OCI-LY1 (cell line): ENCODE measurements around the gene CMIP.
A peak's percentile ranks its signal among the peaks of the same experiment; 100 is the strongest.

Experiments used
- H2AFZ ChIP-seq: fragments of 200-600 bp; sonication (generic), shearing (Covaris generic); 2 replicates; pipeline ENCODE4 v1.6.0; 2014; ENCODE audit warnings: antibody characterized with exemption, mild to moderate bottlenecking, low read length
- H3F3A ChIP-seq: fragments of 200-600 bp; sonication (generic), shearing (Covaris generic); 2 replicates; pipeline ENCODE4 v1.6.0; 2014; ENCODE audit warnings: mild to moderate bottlenecking, antibody characterized with exemption, low read length, moderate library complexity; ENCODE audit not compliant: insufficient read depth
- H3K27ac ChIP-seq: fragments of 200-600 bp; sonication (generic); 2 replicates; pipeline ENCODE4 v1.5.1; 2014; ENCODE audit warnings: low read length, mixed run types, mild to moderate bottlenecking, low read depth; ENCODE audit not compliant: poor library complexity, severe bottlenecking
- H3K27me3 ChIP-seq: fragments of 200-600 bp; sonication (generic); 2 replicates; pipeline ENCODE4 v1.6.0; 2014; ENCODE audit warnings: antibody characterized with exemption, mild to moderate bottlenecking, low read length, moderate library complexity; ENCODE audit not compliant: insufficient read depth
- H3K36me3 ChIP-seq: fragments of 200-600 bp; sonication (generic); 2 replicates; pipeline ENCODE4 v1.6.1; 2014; ENCODE audit warnings: mild to moderate bottlenecking, antibody characterized with exemption, low read length, moderate library complexity, mixed read lengths; ENCODE audit not compliant: insufficient read depth
- H3K4me1 ChIP-seq: fragments of 200-600 bp; sonication (generic); 2 replicates; pipeline ENCODE4 v1.5.1; 2014; ENCODE audit warnings: mild to moderate bottlenecking, low read length, moderate library complexity; ENCODE audit not compliant: insufficient read depth, severe bottlenecking
- H3K4me2 ChIP-seq: fragments of 200-600 bp; sonication (generic), shearing (Covaris generic); 2 replicates; pipeline ENCODE4 v1.6.1; 2014; ENCODE audit warnings: low read length
- H3K4me3 ChIP-seq: fragments of 200-600 bp; sonication (generic); 2 replicates; pipeline ENCODE4 v1.5.1; 2014; ENCODE audit warnings: low read length, low read depth, mild to moderate bottlenecking, mixed read lengths; ENCODE audit not compliant: poor library complexity, severe bottlenecking
- H3K79me2 ChIP-seq: fragments of 200-600 bp; shearing (Covaris generic); 2 replicates; pipeline ENCODE4 v1.6.1; 2016; ENCODE audit warnings: mixed run types, low read length, mixed read lengths; ENCODE audit not compliant: insufficient read depth
- H3K9ac ChIP-seq: fragments of 200-600 bp; sonication (generic), shearing (Covaris generic); 2 replicates; pipeline ENCODE4 v1.6.1; 2014; ENCODE audit warnings: mild to moderate bottlenecking, low read length, mixed read lengths
- H3K9me2 ChIP-seq: fragments of 200-600 bp; sonication (generic), shearing (Covaris generic); 2 replicates; pipeline ENCODE4 v1.6.1; 2014; ENCODE audit warnings: low read depth, mild to moderate bottlenecking, low read length, mixed read lengths
- H3K9me3 ChIP-seq: fragments of 200-600 bp; shearing (Covaris generic); 2 replicates; pipeline ENCODE4 v1.6.1; 2014; ENCODE audit warnings: low read length, mixed read lengths
- H4K20me1 ChIP-seq: fragments of 200-600 bp; sonication (generic), shearing (Covaris generic); 2 replicates; pipeline ENCODE4 v1.6.0; 2016; ENCODE audit warnings: mild to moderate bottlenecking, low read length; ENCODE audit not compliant: insufficient read depth
- CTCF ChIP-seq: fragments of 200-600 bp; sonication (generic), shearing (Covaris generic); IDR thresholded peaks from 2 replicates; pipeline ENCODE4 v1.5.1; 2017; ENCODE audit warnings: mild to moderate bottlenecking, antibody characterized with exemption, low read length, moderate library complexity, mixed read lengths
- EZH2 ChIP-seq: fragments of 200-600 bp; sonication (generic), shearing (Covaris generic); IDR thresholded peaks from 2 replicates; pipeline ENCODE4 v1.8.0; 2017; ENCODE audit warnings: borderline replicate concordance, mixed run types, mild to moderate bottlenecking, antibody characterized with exemption, low read length, moderate library complexity, mixed read lengths

CMIP gene

DNA sequence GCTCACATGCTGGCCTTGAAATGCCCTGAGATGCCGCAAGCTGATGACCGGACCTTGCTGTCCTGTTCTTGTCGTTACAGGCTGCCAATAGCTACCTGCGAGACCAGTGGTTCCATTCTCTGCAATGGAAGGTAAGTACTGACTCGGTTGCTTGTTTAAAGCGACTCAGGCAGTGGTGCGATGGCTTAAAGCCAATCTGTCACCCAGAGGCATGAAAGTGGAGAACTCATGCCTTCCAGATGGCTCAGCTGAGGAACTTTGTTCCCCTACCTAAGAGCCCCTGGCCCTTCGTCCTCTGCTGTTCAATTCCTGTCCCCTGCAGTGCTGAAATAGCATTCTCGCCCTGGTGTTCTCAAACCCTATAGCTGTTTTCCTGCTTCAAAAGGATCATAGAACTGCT is 176.2 kb downstream of the CMIP start:
- H4K20me1 ChIP-seq = no peaks in the 10 kb centered on the region

GRCh38 chr16:81621496-81621895 is 176.9 kb downstream of the CMIP start:
- no peaks in the 10 kb centered on the region for H4K20me1 ChIP-seq
- no peak overlapping the region for H3K4me2 ChIP-seq
- H3K9ac ChIP-seq = no peak overlapping the region
- no peak overlapping the region for H3K4me3 ChIP-seq
- H3K27ac ChIP-seq = no peak overlapping the region
- no peaks in the 10 kb centered on the region for H3K79me2 ChIP-seq
- H3K27me3 ChIP-seq = no peaks in the 10 kb centered on the region
- no peak overlapping the region for H2AFZ ChIP-seq
- H3K4me1 ChIP-seq = peaks cover 24% of the 10 kb centered on the region
- no peaks in the 10 kb centered on the region for H3F3A ChIP-seq
- TF ChIP-seq EZH2 = no peak
- TF ChIP-seq CTCF = no peak
- H3K9me3 ChIP-seq = no peaks in the 10 kb centered on the region
- H3K36me3 ChIP-seq = peaks cover 42% of the 10 kb centered on the region
- H3K9me2 ChIP-seq = no peaks in the 10 kb centered on the region

More for the DNA sequence above, 176.2 kb downstream of the CMIP start:
- no peaks in the 10 kb centered on the region for H3K9me2 ChIP-seq
- peaks cover 31% of the 10 kb centered on the region for H3K4me1 ChIP-seq
- H3K79me2 ChIP-seq = no peaks in the 10 kb centered on the region
- H3K4me3 ChIP-seq = no peak overlapping the region
- H3F3A ChIP-seq = no peaks in the 10 kb centered on the region
- no peak overlapping the region for H3K9ac ChIP-seq
- no peaks in the 10 kb centered on the region for H3K27me3 ChIP-seq
- no peak overlapping the region for H2AFZ ChIP-seq
- peaks cover 42% of the 10 kb centered on the region for H3K36me3 ChIP-seq
- TF ChIP-seq EZH2 (no peak), CTCF (no peak)
- peak overlapping the region; percentile 3 for H3K27ac ChIP-seq
- no peaks in the 10 kb centered on the region for H3K9me3 ChIP-seq
- H3K4me2 ChIP-seq = no peak overlapping the region

GRCh38 chr16:81623365-81624102 is 178.9 kb downstream of the CMIP start:
- H3K9ac ChIP-seq = no peak overlapping the region
- H3K4me3 ChIP-seq = no peak overlapping the region
- H3K27me3 ChIP-seq = no peaks in the 10 kb centered on the region
- H3K4me2 ChIP-seq = no peak overlapping the region
- no peaks in the 10 kb centered on the region for H3K9me2 ChIP-seq
- TF ChIP-seq EZH2 = no peak
- peak; percentile 75 for TF ChIP-seq CTCF
- peaks cover 27% of the 10 kb centered on the region; the same call in 1 of the 2 replicates for H3K36me3 ChIP-seq
- H3K79me2 ChIP-seq = no peaks in the 10 kb centered on the region
- H4K20me1 ChIP-seq = no peaks in the 10 kb centered on the region
- H2AFZ ChIP-seq = no peak overlapping the region
- H3K27ac ChIP-seq = peak overlapping the region; percentile 22
- H3K4me1 ChIP-seq = peaks cover 18% of the 10 kb centered on the region
- H3K9me3 ChIP-seq = no peaks in the 10 kb centered on the region
- H3F3A ChIP-seq = no peaks in the 10 kb centered on the region
